ENCODE data around the gene ECE1. TPM values are rescaled to one million over a fixed set of nuclear protein-coding genes. Genes with fewer than 3 reads are reported as not detected.

The ECE1 gene
- polyA plus RNA-seq, 3 donors: 10.6 to 42.4 (median 23.3) TPM

DNA sequence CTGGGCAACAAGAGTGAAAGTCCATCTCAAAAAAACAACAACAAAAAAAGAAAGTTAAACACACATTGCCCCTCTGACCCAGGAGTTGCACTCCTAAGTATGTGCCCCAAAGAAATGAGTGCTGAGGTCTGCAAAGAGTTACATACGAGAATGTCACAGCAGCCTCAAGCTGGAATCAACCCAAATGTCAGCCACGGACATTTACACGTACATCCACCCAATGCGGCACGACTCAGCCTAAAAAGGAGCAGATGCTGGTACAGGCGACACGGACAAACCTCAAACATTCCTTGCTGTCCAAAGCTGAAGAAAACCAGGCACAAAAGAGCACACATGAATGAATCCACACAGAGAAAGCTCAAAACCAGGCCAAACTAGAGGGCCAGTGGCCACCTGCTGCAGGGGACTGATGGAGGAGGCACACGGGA is 46.8 kb upstream of the ECE1 start:
- peak overlapping the region in 1 of 3 experiments; percentile 2 for H3K4me3 ChIP-seq (replicated peaks in 1 of 3; ENCODE audit: low read depth in 2 of 3, low read length in 3 of 3)
- no peaks in the 10 kb centered on the region for H3K36me3 ChIP-seq (replicated peaks in 1 of 2; ENCODE audit: control insufficient read depth in 1 of 2, insufficient read depth in 2 of 2, low read length in 2 of 2)
- peak overlapping the region; percentile 93 to 99 (median 98) for H3K27ac Mint-ChIP-seq
- H3K27me3 Mint-ChIP-seq (ENCODE audit: low read depth in 3 of 3): peaks cover 15 to 56% (median 55%) of the 10 kb centered on the region in 3 donors
- H3K4me3 Mint-ChIP-seq: peak overlapping the region; percentile 54 to 62
- H4K20me1 ChIP-seq (ENCODE audit: insufficient read depth, low read length): peaks cover 6% of the 10 kb centered on the region
- H3K79me2 ChIP-seq (ENCODE audit: insufficient read depth, low read length): no peaks in the 10 kb centered on the region
- peaks cover 0 to 3% (median 2%) of the 10 kb centered on the region in 7 donors for H3K9me3 Mint-ChIP-seq
- H3K4me1 ChIP-seq (ENCODE audit: control insufficient read depth in 1 of 2, insufficient read depth in 2 of 2, low read length in 2 of 2): peaks cover 86 to 92% of the 10 kb centered on the region in 2 donors
- H3K9ac ChIP-seq (ENCODE audit: insufficient read depth, low read length, poor library complexity, severe bottlenecking): peak overlapping the region; percentile 53
- H2AFZ ChIP-seq (ENCODE audit: insufficient read depth, low read depth, low read length, poor library complexity, severe bottlenecking): no peak overlapping the region
- intact Hi-C loops (cut with micrococcal nuclease): loop anchor here in 1 of 2 donors (2.0 kb wide), 1 partner anchor 18 kb away; no protein-coding TSS in a partner anchor
- peak overlapping the region; percentile 37 for H3K4me2 ChIP-seq (replicated peaks; ENCODE audit: extremely low read depth, low read length, poor library complexity, severe bottlenecking)
- TF ChIP-seq CTCF (IDR thresholded peaks at IDR 0.05): no peak
- H3K36me3 Mint-ChIP-seq: peaks cover 16 to 24% of the 10 kb centered on the region in 2 donors
- H3K27ac ChIP-seq (ENCODE audit: low read depth in 1 of 2, low read length in 2 of 2): peak overlapping the region in 1 of 2 donors; percentile 85
- peaks cover 91% of the 10 kb centered on the region for H3K4me1 Mint-ChIP-seq
- no peak for DNase-seq
- no peaks in the 10 kb centered on the region for H3K9me3 ChIP-seq (replicated peaks in 1 of 2; ENCODE audit: control insufficient read depth in 1 of 2, insufficient read depth in 1 of 2, low read length in 2 of 2)
- peaks cover 0 to 33% of the 10 kb centered on the region in 2 donors for H3K27me3 ChIP-seq (ENCODE audit: control insufficient read depth in 2 of 2, insufficient read depth in 2 of 2, low read length in 2 of 2)
- WGBS (ENCODE audit: insufficient coverage): 84% methylated on average over 6 of the region's 8 CpGs

GRCh38 chr1:21335750-21336224 is 45.5 kb upstream of the ECE1 start:
- Histone ChIP-seq H3K4me3 (replicated peaks in 1 of 3; ENCODE audit: low read depth in 2 of 3, low read length in 3 of 3) (peak overlapping the region in 1 of 3 experiments; percentile 70), H3K9me3 (replicated peaks in 1 of 2; ENCODE audit: control insufficient read depth in 1 of 2, insufficient read depth in 1 of 2, low read length in 2 of 2) (no peaks in the 10 kb centered on the region), H3K9ac (ENCODE audit: insufficient read depth, low read length, poor library complexity, severe bottlenecking) (peak overlapping the region; percentile 69), H3K27ac (ENCODE audit: low read depth in 1 of 2, low read length in 2 of 2) (peak overlapping the region in 1 of 2 donors; percentile 90), H3K4me2 (replicated peaks; ENCODE audit: extremely low read depth, low read length, poor library complexity, severe bottlenecking) (peak overlapping the region; percentile 79), H3K79me2 (ENCODE audit: insufficient read depth, low read length) (no peaks in the 10 kb centered on the region), H3K27me3 (ENCODE audit: control insufficient read depth in 2 of 2, insufficient read depth in 2 of 2, low read length in 2 of 2) (peaks cover 0 to 23% of the 10 kb centered on the region in 2 donors), H2AFZ (ENCODE audit: insufficient read depth, low read depth, low read length, poor library complexity, severe bottlenecking) (no peak overlapping the region), H3K36me3 (replicated peaks in 1 of 2; ENCODE audit: control insufficient read depth in 1 of 2, insufficient read depth in 2 of 2, low read length in 2 of 2) (no peaks in the 10 kb centered on the region), H4K20me1 (ENCODE audit: insufficient read depth, low read length) (no peaks in the 10 kb centered on the region), H3K4me1 (ENCODE audit: control insufficient read depth in 1 of 2, insufficient read depth in 2 of 2, low read length in 2 of 2) (peaks cover 90 to 95% of the 10 kb centered on the region in 2 donors)
- H3K36me3 Mint-ChIP-seq: peaks cover 23 to 26% of the 10 kb centered on the region in 2 donors
- peak overlapping the region; percentile 59 to 62 for H3K4me3 Mint-ChIP-seq
- peaks cover 92% of the 10 kb centered on the region for H3K4me1 Mint-ChIP-seq
- peaks cover 6 to 51% (median 49%) of the 10 kb centered on the region in 3 donors for H3K27me3 Mint-ChIP-seq (ENCODE audit: low read depth in 3 of 3)
- WGBS (ENCODE audit: insufficient coverage): 40% methylated on average over 2 of the region's 3 CpGs
- H3K27ac Mint-ChIP-seq: peak overlapping the region in 6 of 7 donors; percentile 18 to 82 (median 59)
- peaks cover 0 to 3% (median 2%) of the 10 kb centered on the region in 7 donors for H3K9me3 Mint-ChIP-seq
- intact Hi-C loops (cut with micrococcal nuclease): loop anchor here (2.0 kb wide), 2 partner anchors 17 to 41 kb away; no protein-coding TSS in a partner anchor
- no peak for TF ChIP-seq CTCF (IDR thresholded peaks at IDR 0.05)
- DNase-seq: no peak
